ENCODE data around the gene SLC4A3. TPM values are rescaled to one million over a fixed set of nuclear protein-coding genes. Genes with fewer than 3 reads are reported as not detected.

The SLC4A3 gene, protein sequence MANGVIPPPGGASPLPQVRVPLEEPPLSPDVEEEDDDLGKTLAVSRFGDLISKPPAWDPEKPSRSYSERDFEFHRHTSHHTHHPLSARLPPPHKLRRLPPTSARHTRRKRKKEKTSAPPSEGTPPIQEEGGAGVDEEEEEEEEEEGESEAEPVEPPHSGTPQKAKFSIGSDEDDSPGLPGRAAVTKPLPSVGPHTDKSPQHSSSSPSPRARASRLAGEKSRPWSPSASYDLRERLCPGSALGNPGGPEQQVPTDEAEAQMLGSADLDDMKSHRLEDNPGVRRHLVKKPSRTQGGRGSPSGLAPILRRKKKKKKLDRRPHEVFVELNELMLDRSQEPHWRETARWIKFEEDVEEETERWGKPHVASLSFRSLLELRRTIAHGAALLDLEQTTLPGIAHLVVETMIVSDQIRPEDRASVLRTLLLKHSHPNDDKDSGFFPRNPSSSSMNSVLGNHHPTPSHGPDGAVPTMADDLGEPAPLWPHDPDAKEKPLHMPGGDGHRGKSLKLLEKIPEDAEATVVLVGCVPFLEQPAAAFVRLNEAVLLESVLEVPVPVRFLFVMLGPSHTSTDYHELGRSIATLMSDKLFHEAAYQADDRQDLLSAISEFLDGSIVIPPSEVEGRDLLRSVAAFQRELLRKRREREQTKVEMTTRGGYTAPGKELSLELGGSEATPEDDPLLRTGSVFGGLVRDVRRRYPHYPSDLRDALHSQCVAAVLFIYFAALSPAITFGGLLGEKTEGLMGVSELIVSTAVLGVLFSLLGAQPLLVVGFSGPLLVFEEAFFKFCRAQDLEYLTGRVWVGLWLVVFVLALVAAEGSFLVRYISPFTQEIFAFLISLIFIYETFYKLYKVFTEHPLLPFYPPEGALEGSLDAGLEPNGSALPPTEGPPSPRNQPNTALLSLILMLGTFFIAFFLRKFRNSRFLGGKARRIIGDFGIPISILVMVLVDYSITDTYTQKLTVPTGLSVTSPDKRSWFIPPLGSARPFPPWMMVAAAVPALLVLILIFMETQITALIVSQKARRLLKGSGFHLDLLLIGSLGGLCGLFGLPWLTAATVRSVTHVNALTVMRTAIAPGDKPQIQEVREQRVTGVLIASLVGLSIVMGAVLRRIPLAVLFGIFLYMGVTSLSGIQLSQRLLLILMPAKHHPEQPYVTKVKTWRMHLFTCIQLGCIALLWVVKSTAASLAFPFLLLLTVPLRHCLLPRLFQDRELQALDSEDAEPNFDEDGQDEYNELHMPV
- under 0.01 and 0.26 TPM in 2 replicates for total RNA-seq

GRCh38 chr2:219627103-219628100 is at the start of gene SLC4A3:
Gene SLC4A3 (plus strand): TSS chr2:219627630. CDS start chr2:219627993, 363 bp downstream.

GRCh38 chr2:219597552-219598307 is 29.7 kb upstream of the SLC4A3 start, which contains the start of gene STK11IP:
Gene STK11IP (plus strand): TSS chr2:219597857. CDS start chr2:219598120, 263 bp downstream.

Other genes with a start within 250 kb of the SLC4A3 start
- 58.8 and 67.3 TPM in 2 replicates for gene DNPEP, start 239.7 kb upstream of the SLC4A3 start, total RNA-seq
- gene DES, start 209.3 kb upstream of the SLC4A3 start, total RNA-seq, result not detected in 2 replicates
- gene SPEG, start 192.8 kb upstream of the SLC4A3 start, total RNA-seq, result 0.54 TPM in 1 of 2 replicates, not detected in the other
- gene GMPPA, start 128.7 kb upstream of the SLC4A3 start, total RNA-seq, result 19.5 and 25.0 TPM in 2 replicates
- gene ASIC4, start 113.1 kb upstream of the SLC4A3 start, total RNA-seq, result not detected in 2 replicates
- gene CHPF, start 83.8 kb upstream of the SLC4A3 start, total RNA-seq, result 0.17 and 1.2 TPM in 2 replicates
- under 0.01 TPM in 1 of 2 replicates, not detected in the other for gene TMEM198, start 83.6 kb upstream of the SLC4A3 start, total RNA-seq
- 25.6 and 32.1 TPM in 2 replicates for gene OBSL1, start 56.1 kb upstream of the SLC4A3 start, total RNA-seq
- not detected in 2 replicates for gene INHA, start 55.3 kb upstream of the SLC4A3 start, total RNA-seq
- gene STK11IP, start 29.8 kb upstream of the SLC4A3 start, total RNA-seq, result 6.3 and 11.0 TPM in 2 replicates